ENCODE data around the gene LY9. TPM values are rescaled to one million over a fixed set of nuclear protein-coding genes. Genes with fewer than 3 reads are reported as not detected.

LY9 gene
- total RNA-seq, 1 donor from 2014 or later, result 0.49 TPM

DNA sequence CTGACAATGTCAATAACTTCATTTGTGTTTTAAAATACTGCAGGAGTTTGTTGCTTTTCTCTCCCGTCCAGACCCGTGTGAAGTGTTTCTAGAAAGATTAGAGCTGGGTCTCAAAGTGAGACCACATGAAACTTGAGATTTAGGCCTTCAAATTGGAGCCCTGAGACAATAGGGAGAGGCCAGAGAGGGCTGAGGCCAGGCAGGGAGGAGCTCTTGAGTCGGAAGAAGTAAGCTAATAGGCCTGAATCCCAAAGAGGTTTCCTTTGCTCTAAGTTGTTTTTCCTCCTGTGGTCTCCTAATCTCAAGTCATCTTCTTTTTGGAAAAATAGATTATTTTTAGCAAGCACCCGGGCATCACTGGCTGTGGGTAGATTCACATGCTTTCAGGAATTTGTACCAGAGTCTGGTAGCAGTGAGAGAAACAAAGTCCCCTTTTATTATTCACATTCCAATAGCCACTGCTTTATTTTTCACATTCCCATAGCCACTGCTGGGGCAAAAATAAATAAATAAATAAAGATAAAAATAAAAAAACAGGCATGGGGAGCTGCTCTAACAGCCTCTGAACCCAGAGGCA, 41.1 kb downstream of the LY9 start:
- no peak for DNase-seq (ENCODE audit: low spot score)
- Mint-ChIP-seq H3K4me1 (ENCODE audit: low read depth) (peaks cover 55% of the 10 kb centered on the region), H3K4me3 (no peak overlapping the region), H3K27ac (peak overlapping the region; percentile 86), H3K9me3 (no peaks in the 10 kb centered on the region), H3K27me3 (ENCODE audit: insufficient read depth) (no peaks in the 10 kb centered on the region), H3K36me3 (ENCODE audit: low read depth) (no peaks in the 10 kb centered on the region)
- intact Hi-C loops (cut with micrococcal nuclease), result loop anchor here (1.0 to 5.0 kb wide), 2 partner anchors 154 to 260 kb away; partner anchors contain the start of gene KLHDC9

DNA sequence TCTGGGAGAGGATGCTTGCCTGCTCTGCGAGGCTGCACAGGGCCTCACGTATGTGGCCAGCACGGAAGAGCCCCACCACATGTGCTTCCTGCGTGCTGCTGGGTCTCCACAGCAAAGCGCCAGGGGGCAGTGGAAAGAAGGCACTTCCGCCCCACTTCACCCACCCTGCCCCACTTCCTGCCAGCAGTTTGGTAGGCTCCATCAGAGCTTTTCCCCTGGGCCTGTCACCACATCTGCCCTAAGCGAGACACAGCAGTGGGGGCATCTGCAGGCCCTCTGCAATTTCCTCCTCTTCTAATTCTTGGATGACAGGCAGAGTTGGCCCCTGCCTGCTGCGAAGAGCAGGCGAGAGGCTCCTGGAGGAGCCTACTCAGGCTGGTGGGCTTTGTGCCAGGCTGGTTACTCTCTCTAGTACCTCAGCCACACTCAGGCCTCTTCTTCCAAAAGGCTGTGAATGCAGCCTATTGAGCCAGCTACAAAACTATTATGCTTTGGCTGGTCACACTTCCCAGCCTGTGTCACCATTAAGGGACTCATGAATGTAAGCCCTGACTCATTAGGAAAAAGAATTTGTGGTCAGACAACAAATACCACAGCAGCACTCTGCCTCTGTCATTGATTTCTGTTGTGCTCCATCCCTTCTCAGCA, 41.7 kb downstream of the LY9 start:
- H3K27me3 Mint-ChIP-seq (ENCODE audit: insufficient read depth), result no peaks in the 10 kb centered on the region
- H3K4me3 Mint-ChIP-seq, result peak overlapping the region; percentile 47
- no peaks in the 10 kb centered on the region for H3K9me3 Mint-ChIP-seq
- H3K27ac Mint-ChIP-seq, result peak overlapping the region; percentile 94
- peaks cover under 1% of the 10 kb centered on the region for H3K36me3 Mint-ChIP-seq (ENCODE audit: low read depth)
- peak; percentile 79 for DNase-seq (ENCODE audit: low spot score)
- peaks cover 61% of the 10 kb centered on the region for H3K4me1 Mint-ChIP-seq (ENCODE audit: low read depth)
- intact Hi-C loops (cut with micrococcal nuclease), result loop anchor here (1.0 to 5.0 kb wide), 4 partner anchors 25 to 260 kb away; partner anchors contain the start of genes CD244, KLHDC9 and LY9

DNA sequence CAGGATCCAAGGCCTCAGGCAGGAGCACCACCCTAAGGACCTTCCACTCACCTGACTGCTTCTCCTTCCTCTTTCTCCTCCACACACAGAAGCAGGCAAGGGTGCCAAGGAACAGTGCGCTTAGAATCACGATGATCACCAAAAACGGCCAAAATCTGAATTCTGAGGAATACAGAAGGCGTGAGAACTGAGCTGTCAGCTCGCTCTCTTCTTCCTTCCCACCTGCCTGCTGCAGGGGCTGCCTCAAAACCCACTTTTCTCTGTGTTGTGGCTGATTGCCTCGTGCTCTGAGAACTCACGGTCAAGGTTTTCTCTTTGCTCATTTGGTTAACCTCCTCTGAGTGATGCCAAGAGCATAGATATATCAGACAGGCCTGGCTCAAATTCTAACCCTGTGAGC, 42.9 kb downstream of the LY9 start:
- H3K36me3 Mint-ChIP-seq (ENCODE audit: low read depth), result peaks cover 2% of the 10 kb centered on the region
- H3K9me3 Mint-ChIP-seq, result no peaks in the 10 kb centered on the region
- H3K4me3 Mint-ChIP-seq, result no peak overlapping the region
- no peaks in the 10 kb centered on the region for H3K27me3 Mint-ChIP-seq (ENCODE audit: insufficient read depth)
- DNase-seq (ENCODE audit: low spot score), result no peak
- peak overlapping the region; percentile 68 for H3K27ac Mint-ChIP-seq
- intact Hi-C loops (cut with micrococcal nuclease), result loop anchor here (1.0 to 5.0 kb wide), 3 partner anchors 23 to 258 kb away; partner anchors contain the start of genes CD244, KLHDC9 and LY9
- H3K4me1 Mint-ChIP-seq (ENCODE audit: low read depth), result peaks cover 61% of the 10 kb centered on the region

DNA sequence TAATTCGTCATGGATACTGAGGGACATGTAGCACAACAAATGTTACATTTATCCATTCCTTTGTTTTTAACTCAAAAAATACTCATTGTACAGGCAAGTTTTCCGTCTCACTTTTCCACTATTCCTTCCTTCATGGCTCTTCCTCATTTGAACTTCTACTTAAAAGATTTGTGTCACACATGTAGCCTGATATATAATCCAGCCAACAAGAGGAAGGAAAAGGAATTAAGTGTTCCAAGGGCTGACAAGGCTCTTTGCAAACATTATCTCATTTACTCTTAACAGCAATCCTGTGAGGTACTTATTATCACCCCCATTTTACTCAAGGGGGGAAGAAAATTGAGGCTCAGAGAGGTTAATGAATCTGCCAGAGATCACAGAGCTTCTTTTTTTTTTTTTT, 43.8 kb downstream of the LY9 start:
- H3K9me3 Mint-ChIP-seq, result no peaks in the 10 kb centered on the region
- no peak overlapping the region for H3K4me3 Mint-ChIP-seq
- DNase-seq (ENCODE audit: low spot score), result no peak
- intact Hi-C loops (cut with micrococcal nuclease), result loop anchor here (5.0 kb wide), 1 partner anchor 258 kb away; the partner anchor contains the start of gene KLHDC9
- H3K4me1 Mint-ChIP-seq (ENCODE audit: low read depth), result peaks cover 59% of the 10 kb centered on the region
- no peaks in the 10 kb centered on the region for H3K27me3 Mint-ChIP-seq (ENCODE audit: insufficient read depth)
- peaks cover 5% of the 10 kb centered on the region for H3K36me3 Mint-ChIP-seq (ENCODE audit: low read depth)
- H3K27ac Mint-ChIP-seq, result no peak overlapping the region

DNA sequence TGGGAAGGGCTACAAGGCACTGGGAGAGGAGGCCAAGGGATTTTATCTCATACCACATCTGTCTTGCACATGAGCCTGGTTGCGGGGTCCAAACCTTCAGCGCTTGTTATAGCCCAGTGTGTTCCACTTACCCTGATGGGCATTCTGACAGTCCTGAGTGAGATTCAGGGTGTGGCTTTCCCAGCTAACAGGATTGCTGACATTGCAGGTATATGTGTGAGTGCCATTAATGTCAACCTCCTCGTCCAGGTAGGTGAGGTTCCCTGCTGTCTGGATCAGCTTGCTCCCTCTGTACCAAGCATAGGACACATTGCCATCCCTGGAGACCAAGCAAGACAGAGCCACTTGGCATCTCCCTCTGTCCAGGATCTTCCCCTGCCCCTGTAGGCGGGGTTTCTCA, 45.1 kb downstream of the LY9 start:
- no peak overlapping the region for H3K4me3 Mint-ChIP-seq
- H3K9me3 Mint-ChIP-seq, result no peaks in the 10 kb centered on the region
- intact Hi-C loops (cut with micrococcal nuclease), result no loop called here
- DNase-seq (ENCODE audit: low spot score), result no peak
- H3K27me3 Mint-ChIP-seq (ENCODE audit: insufficient read depth), result no peaks in the 10 kb centered on the region
- H3K4me1 Mint-ChIP-seq (ENCODE audit: low read depth), result peaks cover 46% of the 10 kb centered on the region
- H3K27ac Mint-ChIP-seq, result no peak overlapping the region
- peaks cover 7% of the 10 kb centered on the region for H3K36me3 Mint-ChIP-seq (ENCODE audit: low read depth)

DNA sequence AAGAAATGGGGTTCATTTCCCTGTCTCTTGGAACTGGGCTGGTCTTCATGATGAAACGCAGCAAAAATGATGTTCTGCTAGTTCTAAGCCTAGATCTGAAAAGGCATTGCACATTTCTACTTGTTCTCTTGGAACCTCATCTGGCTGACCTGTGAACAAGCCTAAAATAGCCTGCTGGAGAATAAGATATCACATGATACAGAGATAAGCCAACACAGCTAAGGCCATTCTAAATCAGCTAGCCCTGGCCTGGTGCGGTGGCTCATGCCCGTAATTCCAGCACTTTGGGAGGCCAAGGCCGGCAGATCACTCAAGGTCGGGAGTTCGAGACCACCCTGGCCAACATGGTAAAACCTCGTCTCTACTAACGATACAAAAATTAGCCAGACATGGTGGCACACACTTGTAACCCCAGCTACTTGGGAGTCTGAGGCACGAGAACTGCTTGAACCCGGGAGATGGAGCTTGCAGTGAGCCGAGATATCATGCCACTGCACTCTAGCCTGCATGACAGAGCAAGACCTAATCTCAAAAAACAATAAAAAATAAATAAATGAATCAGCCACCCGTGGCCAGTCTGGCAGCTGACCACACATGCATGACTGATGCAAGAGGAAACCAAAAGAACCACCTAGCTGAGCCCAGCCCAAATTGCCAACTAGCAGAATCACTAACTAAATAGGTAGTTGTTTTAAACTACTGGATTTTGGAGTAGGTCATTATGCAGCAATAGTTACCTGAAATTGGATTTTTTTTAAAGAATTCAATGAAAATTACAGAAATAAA, 48.7 kb downstream of the LY9 start:
- Mint-ChIP-seq H3K4me3 (no peak overlapping the region), H3K9me3 (no peaks in the 10 kb centered on the region), H3K4me1 (ENCODE audit: low read depth) (peaks cover 16% of the 10 kb centered on the region), H3K27ac (no peak overlapping the region), H3K27me3 (ENCODE audit: insufficient read depth) (peaks cover 4% of the 10 kb centered on the region), H3K36me3 (ENCODE audit: low read depth) (peaks cover 7% of the 10 kb centered on the region)
- intact Hi-C loops (cut with micrococcal nuclease), result no loop called here
- DNase-seq (ENCODE audit: low spot score), result no peak

DNA sequence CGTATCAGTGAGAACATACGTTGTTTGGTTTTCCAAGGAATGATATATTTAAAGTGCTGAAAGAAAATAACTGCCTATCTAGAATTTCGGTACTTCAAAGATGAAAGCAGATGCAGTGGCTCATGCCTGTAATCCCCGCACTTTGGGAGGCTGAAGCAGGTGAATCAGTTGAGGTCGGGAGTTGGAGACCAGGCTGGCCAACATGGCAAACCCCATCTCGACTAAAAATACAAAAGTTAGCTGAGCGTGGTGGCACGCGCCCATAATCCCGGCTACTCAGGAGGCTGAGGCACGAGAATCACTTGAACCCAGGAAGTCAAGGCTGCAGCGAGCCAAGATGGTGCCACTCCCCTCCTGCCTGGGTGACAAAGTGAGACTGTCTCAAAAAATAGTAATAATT, 50.3 kb downstream of the LY9 start:
- Mint-ChIP-seq H3K4me1 (ENCODE audit: low read depth) (peaks cover 13% of the 10 kb centered on the region), H3K4me3 (no peak overlapping the region), H3K27ac (no peak overlapping the region), H3K27me3 (ENCODE audit: insufficient read depth) (peaks cover 11% of the 10 kb centered on the region), H3K36me3 (ENCODE audit: low read depth) (peaks cover 7% of the 10 kb centered on the region), H3K9me3 (no peaks in the 10 kb centered on the region)
- intact Hi-C loops (cut with micrococcal nuclease), result no loop called here
- DNase-seq (ENCODE audit: low spot score), result no peak

DNA sequence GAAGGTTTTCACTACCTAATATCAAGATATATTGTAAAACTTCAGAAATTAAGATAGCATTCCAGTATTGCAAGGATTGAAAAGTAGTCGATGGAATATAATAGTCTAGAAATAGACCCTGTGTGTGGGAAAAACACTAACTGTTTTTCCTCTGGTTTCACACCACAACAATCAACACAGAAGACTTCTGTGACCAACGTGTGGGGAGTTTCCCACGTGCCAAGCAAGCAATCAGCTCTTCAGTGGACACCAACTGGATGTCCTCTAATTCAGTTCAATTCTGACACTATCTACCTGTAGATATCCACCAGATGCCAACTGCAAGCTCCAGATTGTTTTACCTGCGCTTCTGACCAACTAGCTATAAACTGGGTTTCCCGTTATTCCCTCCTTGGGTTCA, 54.6 kb downstream of the LY9 start:
- intact Hi-C loops (cut with micrococcal nuclease), result no loop called here
- Mint-ChIP-seq H3K27ac (no peak overlapping the region), H3K4me1 (ENCODE audit: low read depth) (no peaks in the 10 kb centered on the region), H3K27me3 (ENCODE audit: insufficient read depth) (peaks cover 11% of the 10 kb centered on the region), H3K4me3 (no peak overlapping the region), H3K9me3 (no peaks in the 10 kb centered on the region), H3K36me3 (ENCODE audit: low read depth) (no peaks in the 10 kb centered on the region)
- DNase-seq (ENCODE audit: low spot score), result no peak

DNA sequence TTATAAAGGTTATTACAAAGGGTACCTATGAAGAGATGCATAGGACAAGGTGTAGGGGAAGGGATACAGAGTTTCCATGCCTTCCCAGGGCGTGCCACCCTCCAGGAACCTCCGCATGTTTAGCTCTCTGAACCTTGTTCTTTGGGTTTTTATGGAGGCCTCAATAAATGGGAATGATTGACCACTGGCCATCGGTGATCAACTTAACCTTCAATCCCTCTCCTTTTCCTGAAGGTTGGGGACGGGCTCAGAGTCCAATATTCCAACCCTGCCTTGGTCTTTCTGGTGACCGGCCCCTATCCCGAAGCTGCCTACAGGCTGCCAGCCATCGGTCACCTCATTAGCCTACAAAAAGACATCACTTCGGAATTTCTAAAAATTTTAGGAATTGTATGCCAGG, 55.0 kb downstream of the LY9 start:
- H3K9me3 Mint-ChIP-seq, result no peaks in the 10 kb centered on the region
- H3K4me3 Mint-ChIP-seq, result no peak overlapping the region
- H3K27ac Mint-ChIP-seq, result no peak overlapping the region
- DNase-seq (ENCODE audit: low spot score), result no peak
- intact Hi-C loops (cut with micrococcal nuclease), result no loop called here
- no peaks in the 10 kb centered on the region for H3K4me1 Mint-ChIP-seq (ENCODE audit: low read depth)
- H3K27me3 Mint-ChIP-seq (ENCODE audit: insufficient read depth), result peaks cover 11% of the 10 kb centered on the region
- H3K36me3 Mint-ChIP-seq (ENCODE audit: low read depth), result no peaks in the 10 kb centered on the region

DNA sequence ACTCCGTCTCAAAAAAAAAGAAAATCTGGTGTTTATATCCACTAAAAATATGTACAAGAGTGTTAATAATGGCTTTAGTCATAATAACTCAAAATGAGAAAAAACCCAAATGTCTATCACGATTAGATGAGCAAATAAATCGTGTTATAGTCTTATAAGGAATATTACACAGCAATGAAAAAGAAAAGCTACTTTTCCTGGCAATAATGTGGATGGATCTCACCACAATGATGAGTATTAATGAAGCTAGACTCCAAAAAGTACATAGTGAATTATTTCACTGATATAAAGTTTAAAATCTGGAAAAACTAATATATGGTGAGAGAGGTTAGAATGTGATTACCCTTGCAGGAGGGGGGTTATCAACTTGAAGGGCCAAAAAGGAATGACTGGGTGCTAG, 57.0 kb downstream of the LY9 start:
- Mint-ChIP-seq H3K9me3 (no peaks in the 10 kb centered on the region), H3K27me3 (ENCODE audit: insufficient read depth) (peaks cover 9% of the 10 kb centered on the region), H3K4me3 (no peak overlapping the region), H3K36me3 (ENCODE audit: low read depth) (no peaks in the 10 kb centered on the region), H3K4me1 (ENCODE audit: low read depth) (no peaks in the 10 kb centered on the region), H3K27ac (no peak overlapping the region)
- intact Hi-C loops (cut with micrococcal nuclease), result no loop called here
- DNase-seq (ENCODE audit: low spot score), result no peak

DNA sequence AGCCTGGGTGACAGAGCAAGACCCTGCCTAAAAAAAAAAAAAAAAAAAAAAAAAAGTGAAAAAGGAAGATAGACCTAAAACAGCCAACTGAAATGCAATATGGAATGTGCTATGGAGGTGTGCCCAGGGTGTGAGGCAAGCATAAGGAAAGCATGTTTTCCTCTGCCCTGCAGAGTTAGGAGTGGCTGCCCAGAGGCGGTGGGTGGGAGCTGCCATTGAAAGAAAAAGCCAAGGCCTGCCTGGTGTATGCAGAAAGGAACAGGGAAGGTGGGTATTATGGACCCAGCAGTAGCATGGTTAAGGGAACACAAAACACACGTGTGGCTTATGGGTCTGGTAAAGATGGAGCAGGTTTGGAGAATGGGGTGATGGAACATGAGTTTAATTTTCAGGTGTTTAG, 57.8 kb downstream of the LY9 start:
- H3K27ac Mint-ChIP-seq, result no peak overlapping the region
- H3K4me3 Mint-ChIP-seq, result no peak overlapping the region

DNA sequence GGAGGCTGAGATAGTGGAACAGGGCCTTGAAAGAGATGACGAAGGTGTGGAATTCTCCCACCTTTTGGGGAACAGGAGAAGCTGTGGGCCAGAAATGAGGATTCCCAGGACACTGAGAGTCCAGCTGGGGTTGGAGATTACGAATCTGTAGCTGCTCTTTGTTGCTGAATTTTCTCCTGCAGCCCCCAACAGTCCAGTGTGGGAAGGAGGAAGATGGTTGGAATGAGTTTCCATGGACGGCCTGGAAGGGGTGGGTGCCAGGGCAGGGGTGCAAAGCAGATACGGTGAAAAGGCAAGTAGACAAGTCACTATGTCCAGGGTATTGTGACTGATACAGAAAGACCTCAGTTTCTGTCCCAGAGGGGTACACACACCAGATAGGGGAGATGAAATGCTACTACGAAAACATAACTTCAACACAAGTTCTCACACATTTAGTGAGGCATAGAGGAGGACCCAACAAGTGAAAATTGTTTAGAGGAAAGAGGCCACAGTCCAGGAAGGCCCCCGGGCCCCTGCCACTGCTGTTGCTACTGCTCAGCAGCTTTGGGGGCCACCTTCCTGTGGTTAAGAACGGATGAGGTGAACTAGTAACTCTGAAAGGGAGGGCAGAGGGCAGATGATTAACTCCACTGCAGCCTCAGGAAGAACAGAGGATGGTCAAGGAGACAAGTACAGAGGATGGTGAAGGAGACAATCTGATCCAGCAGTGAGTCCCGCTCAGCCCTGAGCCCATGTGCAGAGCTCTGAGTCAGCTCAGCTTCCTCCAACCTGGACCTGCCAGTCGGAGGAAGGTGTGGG, 59.4 kb downstream of the LY9 start:
- Mint-ChIP-seq H3K4me1 (ENCODE audit: low read depth) (no peaks in the 10 kb centered on the region), H3K36me3 (ENCODE audit: low read depth) (no peaks in the 10 kb centered on the region), H3K9me3 (no peaks in the 10 kb centered on the region), H3K4me3 (no peak overlapping the region), H3K27me3 (ENCODE audit: insufficient read depth) (peaks cover 6% of the 10 kb centered on the region), H3K27ac (no peak overlapping the region)
- DNase-seq (ENCODE audit: low spot score), result no peak
- intact Hi-C loops (cut with micrococcal nuclease), result no loop called here

More for the DNA sequence above, 57.8 kb downstream of the LY9 start:
- no peaks in the 10 kb centered on the region for H3K4me1 Mint-ChIP-seq (ENCODE audit: low read depth)
- no peaks in the 10 kb centered on the region for H3K36me3 Mint-ChIP-seq (ENCODE audit: low read depth)
- no peak for DNase-seq (ENCODE audit: low spot score)
- H3K27me3 Mint-ChIP-seq (ENCODE audit: insufficient read depth), result peaks cover 9% of the 10 kb centered on the region
- intact Hi-C loops (cut with micrococcal nuclease), result no loop called here
- H3K9me3 Mint-ChIP-seq, result no peaks in the 10 kb centered on the region

Data from activated T-helper 1 cell treated with anti-CD3 and anti-CD28 coated beads, Interleukin-12 subunit alpha, Interleukin-12 subunit beta, Interleukin-2, Interleukin-4 antibody, amounts not matched to agents 30 ng/mL and 10 ng/mL and 1 ng/mL, durations not matched to agents 14 hours and 24 hours and 36 hours (primary cell).